ENCODE data around the gene STX18.

The STX18 gene

GRCh38 chr4:4406455-4407298, 135.2 kb downstream of the STX18 start:
- TF ChIP-seq, protein P1, sequence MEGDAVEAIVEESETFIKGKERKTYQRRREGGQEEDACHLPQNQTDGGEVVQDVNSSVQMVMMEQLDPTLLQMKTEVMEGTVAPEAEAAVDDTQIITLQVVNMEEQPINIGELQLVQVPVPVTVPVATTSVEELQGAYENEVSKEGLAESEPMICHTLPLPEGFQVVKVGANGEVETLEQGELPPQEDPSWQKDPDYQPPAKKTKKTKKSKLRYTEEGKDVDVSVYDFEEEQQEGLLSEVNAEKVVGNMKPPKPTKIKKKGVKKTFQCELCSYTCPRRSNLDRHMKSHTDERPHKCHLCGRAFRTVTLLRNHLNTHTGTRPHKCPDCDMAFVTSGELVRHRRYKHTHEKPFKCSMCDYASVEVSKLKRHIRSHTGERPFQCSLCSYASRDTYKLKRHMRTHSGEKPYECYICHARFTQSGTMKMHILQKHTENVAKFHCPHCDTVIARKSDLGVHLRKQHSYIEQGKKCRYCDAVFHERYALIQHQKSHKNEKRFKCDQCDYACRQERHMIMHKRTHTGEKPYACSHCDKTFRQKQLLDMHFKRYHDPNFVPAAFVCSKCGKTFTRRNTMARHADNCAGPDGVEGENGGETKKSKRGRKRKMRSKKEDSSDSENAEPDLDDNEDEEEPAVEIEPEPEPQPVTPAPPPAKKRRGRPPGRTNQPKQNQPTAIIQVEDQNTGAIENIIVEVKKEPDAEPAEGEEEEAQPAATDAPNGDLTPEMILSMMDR (IDR thresholded peaks at IDR 0.05; ENCODE audit: control insufficient read depth, extremely low read depth, insufficient read depth): no peak
- H3K4me3 ChIP-seq (ENCODE audit: low read depth, low read length): no peak overlapping the region
- no peak for DNase-seq (ENCODE audit: low read depth)

DNA sequence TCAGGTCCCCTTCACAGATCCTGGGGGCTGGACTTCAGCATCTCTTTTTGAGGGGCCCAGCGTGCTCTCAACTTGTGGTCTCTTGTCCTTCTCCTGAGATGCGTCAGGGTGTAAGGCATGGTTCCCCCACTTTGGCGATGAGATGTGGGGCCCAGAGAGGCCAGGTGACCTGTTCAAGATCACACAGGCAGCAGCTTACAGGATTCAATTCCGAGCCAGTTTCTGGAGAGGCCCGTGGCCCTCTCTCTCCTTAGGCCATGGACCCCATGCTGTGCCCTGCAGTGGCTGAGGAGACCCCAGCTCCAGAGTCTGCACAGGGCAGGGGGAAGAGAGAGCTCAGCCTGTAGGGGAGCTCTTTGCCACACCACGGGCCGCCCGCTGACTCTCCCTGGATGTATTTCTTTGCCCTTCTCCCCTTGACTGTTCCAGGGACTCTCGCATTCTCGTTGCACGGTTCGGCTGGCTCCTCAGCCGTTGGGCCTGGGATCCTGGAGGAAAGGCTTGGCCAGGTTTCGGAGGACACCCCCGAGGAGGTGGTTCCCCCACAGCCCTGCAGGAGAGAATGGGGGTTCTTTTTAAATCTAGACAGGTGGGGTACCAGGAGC, 136.4 kb downstream of the STX18 start:
- TF ChIP-seq, protein P1 (IDR thresholded peaks at IDR 0.05; ENCODE audit: control insufficient read depth, extremely low read depth, insufficient read depth): no peak
- no peak overlapping the region for H3K4me3 ChIP-seq (ENCODE audit: low read depth, low read length)
- DNase-seq (ENCODE audit: low read depth): no peak

GRCh38 chr4:4402966-4403365, 138.9 kb downstream of the STX18 start:
- no peak overlapping the region for H3K4me3 ChIP-seq (ENCODE audit: low read depth, low read length)
- no peak for DNase-seq (ENCODE audit: low read depth)

GRCh38 chr4:4401036-4401435, 140.8 kb downstream of the STX18 start:
- TF ChIP-seq, protein P1 (IDR thresholded peaks at IDR 0.05; ENCODE audit: control insufficient read depth, extremely low read depth, insufficient read depth): no peak
- H3K4me3 ChIP-seq (ENCODE audit: low read depth, low read length): no peak overlapping the region
- no peak for DNase-seq (ENCODE audit: low read depth)

More at GRCh38 chr4:4402966-4403365, 138.9 kb downstream of the STX18 start:
- TF ChIP-seq, protein P1 (IDR thresholded peaks at IDR 0.05; ENCODE audit: control insufficient read depth, extremely low read depth, insufficient read depth): no peak

GRCh38 chr4:4398430-4398829, 143.4 kb downstream of the STX18 start:
- no peak for DNase-seq (ENCODE audit: low read depth)
- TF ChIP-seq, protein P1 (IDR thresholded peaks at IDR 0.05; ENCODE audit: control insufficient read depth, extremely low read depth, insufficient read depth): no peak

DNA sequence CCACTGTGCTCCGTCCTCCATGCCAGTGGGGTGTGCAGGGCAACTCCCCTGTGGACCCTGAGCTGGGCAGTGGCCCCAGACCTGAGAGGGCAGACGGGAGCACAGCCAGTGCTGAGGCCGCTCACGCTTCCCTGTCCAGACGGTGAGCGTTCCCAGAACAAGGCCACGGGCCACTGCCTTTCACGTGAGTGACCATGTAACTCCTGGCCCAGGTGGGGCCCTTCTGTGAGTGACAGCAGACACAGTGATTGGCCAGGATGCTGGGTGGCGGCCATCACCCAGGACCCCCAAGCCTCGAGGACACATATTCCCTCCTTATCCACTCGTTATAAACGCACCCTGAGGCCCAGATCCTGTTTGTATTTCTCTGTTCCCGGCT, 144.4 kb downstream of the STX18 start:
- DNase-seq (ENCODE audit: low read depth): no peak
- TF ChIP-seq, protein P1 (IDR thresholded peaks at IDR 0.05; ENCODE audit: control insufficient read depth, extremely low read depth, insufficient read depth): no peak
- no peak overlapping the region for H3K4me3 ChIP-seq (ENCODE audit: low read depth, low read length)

More at GRCh38 chr4:4398430-4398829, 143.4 kb downstream of the STX18 start:
- H3K4me3 ChIP-seq (ENCODE audit: low read depth, low read length): no peak overlapping the region
